GM08714 (cell line): ENCODE measurements around the gene IKZF4.
"Not testable (repeated sequence)": the region's sequence is repeated elsewhere in the genome, so short reads cannot be mapped to it uniquely, and the experiment has no call there.

Source experiments
- H3K4me3 ChIP-seq: fragments of 200-500 bp; sonication (Bioruptor generic); 2 replicates; pipeline ENCODE4 v1.5.1; 2014; ENCODE audit warnings: mild to moderate bottlenecking, low read length, inconsistent platforms
- ZNF274 ChIP-seq: IDR thresholded peaks from 2 replicates; pipeline ENCODE4 v1.6.1; 2012; ENCODE audit warnings: mild to moderate bottlenecking, low read depth, low read length

Gene IKZF4

DNA sequence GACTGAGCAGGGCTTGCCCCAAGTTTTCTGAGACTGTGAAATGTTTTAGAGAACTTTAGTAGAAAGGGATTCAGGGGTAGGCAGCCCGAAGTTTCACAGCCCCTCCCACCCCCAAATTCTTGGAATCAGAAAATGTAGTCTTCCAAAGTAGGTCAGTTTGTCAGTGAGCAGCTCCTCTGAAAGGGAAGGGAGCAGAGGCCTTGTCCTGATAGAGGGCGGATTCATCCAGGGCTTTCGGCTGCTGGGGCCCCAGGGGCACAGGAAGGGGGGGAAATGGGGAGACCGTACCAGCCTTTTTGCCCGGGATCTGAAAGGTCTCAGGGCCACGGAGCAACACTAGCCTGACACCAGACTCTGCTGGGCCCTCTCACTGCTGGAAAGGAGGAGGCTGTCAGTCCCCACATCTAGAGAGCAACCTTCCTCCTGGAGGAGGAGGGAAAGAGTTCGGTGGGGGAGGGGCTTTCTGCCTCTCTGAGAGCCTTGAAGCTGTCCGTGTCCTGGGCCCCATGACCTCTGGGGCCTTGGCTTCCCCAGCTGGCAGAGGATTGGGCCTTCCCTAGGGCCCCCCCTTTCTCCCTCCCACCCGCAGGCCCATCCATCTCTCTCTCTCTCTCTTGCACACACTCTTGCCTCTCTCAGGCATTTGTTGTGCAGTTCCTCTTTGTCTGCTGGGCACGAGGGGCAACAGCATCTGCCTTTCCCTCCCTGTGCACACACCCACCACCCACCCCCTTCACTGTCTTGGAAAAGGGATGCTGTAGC is at the start of gene IKZF4:
Gene IKZF4 (plus strand): TSS at position 621 of the 762 bp plus-strand sequence. CDS start 451 bp downstream, outside the sequence.
- TF ChIP-seq ZNF274 = no peak
- no peak within 1 kb of the TSS; the same call in 1 of the 2 replicates for H3K4me3 ChIP-seq

DNA sequence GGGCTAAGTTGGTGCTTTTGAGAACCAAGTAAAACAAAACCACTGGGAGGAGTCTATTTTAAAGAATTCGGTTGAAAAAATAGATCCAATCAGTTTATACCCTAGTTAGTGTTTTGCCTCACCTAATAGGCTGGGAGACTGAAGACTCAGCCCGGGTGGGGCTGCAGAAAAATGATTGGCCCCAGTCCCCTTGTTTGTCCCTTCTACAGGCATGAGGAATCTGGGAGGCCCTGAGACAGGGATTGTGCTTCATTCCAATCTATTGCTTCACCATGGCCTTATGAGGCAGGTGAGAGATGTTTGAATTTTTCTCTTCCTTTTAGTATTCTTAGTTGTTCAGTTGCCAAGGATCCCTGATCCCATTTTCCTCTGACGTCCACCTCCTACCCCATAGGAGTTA is 48.8 kb upstream of the IKZF4 start:
- TF ChIP-seq ZNF274 = no peak
- H3K4me3 ChIP-seq = no peak overlapping the region

DNA sequence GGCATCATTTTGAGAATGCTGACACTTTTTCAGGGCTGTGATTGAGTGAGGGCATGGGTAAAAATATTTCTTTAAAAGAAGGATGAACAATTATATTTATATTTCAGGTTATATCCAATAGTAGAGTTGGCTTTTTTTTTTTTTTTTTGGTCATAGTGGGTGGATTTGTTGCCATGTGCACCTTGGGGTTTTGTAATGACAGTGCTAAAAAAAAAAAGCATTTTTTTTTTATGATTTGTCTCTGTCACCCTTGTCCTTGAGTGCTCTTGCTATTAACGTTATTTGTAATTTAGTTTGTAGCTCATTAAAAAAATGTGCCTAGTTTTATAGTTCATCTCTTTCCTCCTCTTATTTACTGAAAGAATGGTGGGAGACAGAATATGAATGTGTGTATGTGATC is 48.4 kb upstream of the IKZF4 start:
- no peak for TF ChIP-seq ZNF274
- peak overlapping the region; percentile 92 for H3K4me3 ChIP-seq

DNA sequence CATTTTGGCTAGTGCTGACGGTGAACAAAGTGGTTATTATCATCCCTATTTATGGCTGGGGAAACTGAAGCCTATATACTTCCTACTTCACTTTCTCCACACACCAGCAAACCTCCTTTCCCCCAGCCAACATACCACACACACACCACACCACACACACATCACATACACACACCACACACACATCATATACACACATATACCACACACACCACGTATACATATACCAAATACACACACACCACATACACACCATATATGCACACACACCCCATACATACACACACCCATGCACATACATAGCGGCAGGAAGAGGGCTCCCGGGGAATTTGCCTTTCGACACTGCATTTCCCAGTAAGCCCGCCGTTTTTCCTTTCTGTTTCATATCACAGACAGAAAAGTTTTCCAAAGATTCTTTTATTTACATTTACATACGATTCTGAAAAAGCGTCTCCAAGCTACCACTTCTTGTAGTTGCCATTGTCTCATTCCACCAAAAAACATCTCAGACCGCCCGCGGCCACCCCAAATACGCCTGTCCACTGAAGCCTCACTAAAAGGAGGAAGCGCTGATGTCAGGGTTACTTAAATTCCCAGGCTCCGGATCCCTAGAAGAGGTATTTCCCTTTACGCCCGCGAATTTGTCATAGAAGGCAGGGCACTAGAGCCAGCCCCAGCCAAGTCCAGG is 47.8 kb upstream of the IKZF4 start:
- H3K4me3 ChIP-seq = peak overlapping the region; percentile 92
- no peak for TF ChIP-seq ZNF274

DNA sequence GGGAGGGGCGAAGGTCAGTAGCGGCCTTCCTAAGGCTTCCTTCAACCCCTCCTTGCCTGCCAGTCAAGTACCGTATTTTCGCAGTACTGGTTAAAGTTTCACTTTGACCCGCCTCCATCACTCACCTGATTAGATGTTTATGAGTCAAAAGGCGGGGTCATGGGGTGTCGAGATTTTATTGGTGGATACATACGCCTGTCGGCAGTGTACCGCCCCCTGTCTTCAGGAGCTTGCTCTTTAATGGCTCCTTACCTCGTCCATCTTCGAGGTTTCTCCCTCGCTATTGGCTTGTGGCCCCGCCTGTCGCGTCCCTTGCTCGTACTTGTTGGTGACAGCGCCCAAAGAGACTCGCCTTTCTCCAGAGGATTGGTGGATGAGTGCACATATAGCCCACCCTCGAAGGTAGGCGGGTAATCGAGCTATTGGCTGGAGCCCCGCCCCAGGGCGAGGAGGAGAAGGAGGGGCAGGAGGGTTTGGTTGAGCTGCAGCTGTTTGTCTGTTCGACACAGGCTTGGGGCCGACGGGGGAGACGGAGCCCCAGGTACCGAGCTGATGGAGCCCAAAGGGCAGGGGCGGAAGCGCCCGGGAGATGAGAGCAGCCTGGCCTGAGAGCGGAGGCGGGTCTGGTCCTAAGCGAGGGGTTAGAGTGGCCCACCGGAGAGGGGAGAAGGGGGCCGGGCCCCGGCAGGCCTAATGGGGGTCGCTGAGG is 47.1 kb upstream of the IKZF4 start, which contains the start of gene RAB5B:
Gene RAB5B (plus strand): TSS at position 480 of the 709 bp plus-strand sequence. CDS start 12,883 bp downstream, outside the sequence.
- TF ChIP-seq ZNF274 = no peak
- peak within 1 kb of the TSS; percentile 92 for H3K4me3 ChIP-seq

DNA sequence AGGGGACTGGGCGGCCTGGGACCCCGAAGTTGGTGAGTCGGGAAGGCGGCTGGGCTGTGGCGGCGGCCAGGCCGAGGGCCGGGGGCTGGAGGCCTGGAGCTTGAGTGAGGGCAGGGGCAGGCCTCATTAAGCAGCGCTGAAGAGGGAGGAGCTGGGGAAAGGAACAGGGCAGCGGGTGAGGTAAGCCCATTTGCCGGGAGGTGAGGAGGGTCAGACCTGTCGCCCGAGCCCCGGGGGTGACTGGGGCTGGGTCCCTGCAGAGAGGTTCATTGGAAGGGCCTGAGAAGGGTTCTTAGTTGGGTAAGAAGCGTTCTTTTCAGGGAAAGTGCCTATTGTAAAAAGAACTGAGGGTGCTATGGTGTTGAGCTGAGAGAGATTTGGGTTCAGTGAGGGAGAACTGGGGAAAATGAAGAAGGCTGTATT is 46.5 kb upstream of the IKZF4 start:
- no peak for TF ChIP-seq ZNF274
- H3K4me3 ChIP-seq = peak overlapping the region; percentile 83

DNA sequence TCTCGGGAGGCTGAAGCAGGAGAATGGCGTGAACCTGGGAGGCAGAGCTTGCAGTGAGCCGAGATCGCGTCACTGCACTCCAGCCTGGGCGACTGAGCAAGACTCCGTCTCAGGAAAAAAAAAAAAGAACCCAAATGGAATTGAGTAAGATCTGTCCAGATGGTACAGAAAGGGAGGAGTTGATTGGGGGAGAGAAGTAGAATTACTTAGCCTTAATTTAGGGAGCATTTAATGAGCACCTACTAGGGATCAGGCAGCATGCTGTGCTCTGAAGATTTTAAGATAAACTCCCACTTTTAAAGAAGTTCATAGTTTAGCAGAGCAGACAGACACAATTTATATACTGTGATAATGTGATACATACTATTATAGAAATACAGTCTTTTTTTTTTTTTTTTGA is 42.5 kb upstream of the IKZF4 start:
- no peak for TF ChIP-seq ZNF274
- no peak overlapping the region for H3K4me3 ChIP-seq

DNA sequence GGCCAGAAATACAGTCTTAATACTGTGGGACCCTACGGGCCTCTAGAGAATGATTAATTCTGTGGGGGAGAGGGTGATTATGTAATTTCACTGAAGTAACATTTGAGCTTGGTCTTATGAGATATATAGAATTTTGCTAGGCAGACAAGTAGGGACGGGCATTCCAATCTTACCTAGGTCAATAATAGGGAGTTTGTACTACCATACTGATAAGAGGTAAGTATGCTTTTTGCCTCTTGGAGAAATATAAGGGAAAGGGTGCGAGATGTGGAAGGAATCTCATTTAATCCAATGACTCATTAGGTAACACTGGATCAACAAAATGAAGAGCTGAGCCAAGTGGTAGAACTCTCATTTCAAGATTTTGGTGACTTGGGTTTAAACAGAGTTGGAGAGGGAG is 41.8 kb upstream of the IKZF4 start:
- no peak for TF ChIP-seq ZNF274
- no peak overlapping the region for H3K4me3 ChIP-seq

DNA sequence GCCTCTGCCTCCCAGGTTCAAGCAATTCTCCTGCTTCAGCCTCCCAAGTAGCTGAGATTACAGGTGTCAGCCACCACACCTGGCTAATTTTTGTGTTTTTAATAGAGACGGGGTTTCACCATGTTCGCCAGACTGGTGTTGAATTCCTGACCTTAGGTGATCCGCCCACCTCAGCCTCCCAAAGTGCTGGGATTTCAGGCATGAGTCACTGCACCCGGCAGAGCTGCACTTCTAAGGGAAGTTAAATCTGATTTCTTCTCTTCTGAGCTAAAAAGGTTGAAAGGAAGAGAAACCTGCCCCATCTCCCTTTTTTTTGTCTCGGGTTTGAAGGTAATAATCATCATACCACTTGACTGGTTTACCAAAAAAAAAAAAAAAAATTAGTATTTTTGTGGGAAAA is 39.0 kb upstream of the IKZF4 start:
- not testable (repeated sequence) for H3K4me3 ChIP-seq

DNA sequence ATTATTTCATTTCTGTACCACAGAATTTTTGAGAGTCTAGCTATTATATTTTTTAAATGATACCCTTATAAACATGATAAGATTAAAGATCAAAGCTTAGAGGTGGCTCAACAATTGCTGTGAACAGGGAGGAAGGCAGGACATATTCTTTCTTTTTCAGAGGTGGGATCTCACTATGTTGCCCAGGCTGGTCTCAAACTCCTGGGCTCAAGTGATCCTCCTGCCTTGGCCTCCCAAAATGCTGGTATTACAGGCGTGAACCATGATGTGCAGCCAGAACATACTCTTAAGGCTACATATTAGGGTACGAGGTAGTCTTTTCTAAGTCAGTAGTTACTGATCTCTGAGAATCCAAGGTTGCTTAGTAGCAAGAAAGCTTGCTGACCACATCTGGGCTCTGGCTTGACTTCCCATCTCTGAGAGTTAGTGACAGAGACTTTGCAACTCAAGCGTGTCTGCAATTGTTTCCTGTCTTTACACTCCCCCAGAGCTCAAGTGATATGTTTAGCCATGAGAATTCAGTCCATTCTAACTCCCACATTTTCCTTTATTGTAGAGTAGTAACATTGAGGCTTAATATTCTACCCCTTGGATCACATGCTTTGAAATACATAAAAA is 38.4 kb upstream of the IKZF4 start:
- H3K4me3 ChIP-seq = peak overlapping the region; percentile 12; the same call in 1 of the 2 replicates
- TF ChIP-seq ZNF274 = no peak

DNA sequence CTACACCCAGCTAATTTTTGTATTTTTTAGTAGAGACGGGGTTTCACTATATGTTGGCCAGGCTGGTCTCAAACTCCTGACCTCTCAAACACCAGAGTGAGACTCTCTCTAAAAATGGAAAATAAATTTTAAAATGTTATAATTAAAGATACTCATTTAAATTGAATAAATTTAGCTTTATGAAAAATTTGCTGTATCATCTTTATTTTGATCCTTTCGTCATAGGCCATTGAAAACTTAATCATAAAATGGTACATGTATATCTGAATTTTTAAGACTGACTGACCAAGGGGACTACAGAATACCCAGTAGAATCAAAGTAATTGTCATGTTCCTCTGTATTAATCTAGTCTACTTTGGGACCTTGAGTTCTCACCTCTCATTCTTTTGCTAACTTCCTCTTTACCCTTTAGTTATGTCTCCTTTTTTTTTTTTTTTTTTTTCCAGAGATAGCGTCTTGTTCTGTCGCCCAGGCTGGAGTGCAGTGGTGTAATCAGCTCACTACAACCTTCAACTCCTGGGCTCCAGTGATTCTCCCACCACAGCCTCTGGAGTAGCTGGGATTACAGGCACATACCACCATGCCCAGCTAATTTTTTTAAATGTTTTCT is 37.5 kb upstream of the IKZF4 start:
- no peak for TF ChIP-seq ZNF274
- no peak overlapping the region for H3K4me3 ChIP-seq

DNA sequence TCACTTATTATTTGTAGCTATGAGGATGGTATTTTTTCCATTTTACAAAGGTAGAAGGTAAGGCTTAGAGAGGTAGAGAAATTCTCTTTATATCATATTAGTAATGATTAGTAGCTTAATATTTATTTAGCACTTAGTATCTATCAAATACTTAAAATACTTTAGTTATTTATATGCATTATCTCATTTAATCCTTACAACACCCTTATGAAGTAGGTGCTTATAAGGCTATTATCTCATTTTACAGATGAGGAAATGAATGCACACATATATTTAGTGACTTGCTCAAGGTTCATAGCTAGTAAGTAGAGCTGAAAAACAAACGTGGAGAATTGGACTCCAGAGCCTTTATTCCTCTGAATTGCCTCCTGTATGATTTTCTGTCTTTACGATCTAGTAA is 36.0 kb upstream of the IKZF4 start:
- no peak for TF ChIP-seq ZNF274
- H3K4me3 ChIP-seq = no peak overlapping the region

DNA sequence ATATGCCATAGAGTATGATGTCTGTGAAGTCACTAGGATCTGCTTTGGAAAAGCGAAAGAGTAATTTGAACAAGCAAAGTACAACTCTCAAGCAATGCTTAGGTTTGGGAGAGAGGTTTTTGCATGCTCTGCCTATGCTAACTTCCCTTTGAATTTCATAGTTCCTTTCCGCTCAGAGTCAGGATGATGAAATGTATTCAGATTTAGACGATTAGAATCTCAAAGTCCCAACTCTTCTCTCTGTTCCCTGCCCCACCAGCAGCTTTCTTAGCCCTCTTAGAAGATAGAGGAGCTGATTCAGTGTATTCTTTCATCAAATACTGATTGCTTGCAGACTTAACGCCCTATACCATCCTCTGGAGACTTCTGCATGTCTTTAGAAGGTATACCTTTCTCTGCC is 35.5 kb upstream of the IKZF4 start:
- no peak for TF ChIP-seq ZNF274
- H3K4me3 ChIP-seq = no peak overlapping the region

DNA sequence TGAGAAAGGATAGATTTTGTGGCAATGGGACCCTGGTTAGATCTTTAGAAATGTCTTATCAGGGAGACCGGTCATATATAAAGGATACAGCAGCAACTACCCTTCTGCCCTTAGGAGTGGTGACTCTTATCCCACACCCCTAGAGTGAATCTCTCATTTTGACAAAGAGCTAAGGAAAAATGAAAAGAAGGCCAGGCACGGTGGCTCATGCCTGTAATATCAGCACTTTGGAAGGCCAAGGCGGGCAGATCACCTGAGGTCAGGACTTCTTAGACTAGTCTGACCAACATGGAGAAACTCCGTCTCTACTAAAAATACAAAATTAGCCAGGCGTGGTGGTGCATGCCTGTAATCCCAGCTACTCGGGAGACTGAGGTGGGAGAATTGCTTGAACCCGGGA is 34.9 kb upstream of the IKZF4 start:
- not testable (repeated sequence) for H3K4me3 ChIP-seq
